ENCODE data around the gene ADRA1B. TPM values are rescaled to one million over a fixed set of nuclear protein-coding genes. Genes with fewer than 3 reads are reported as not detected.

ADRA1B gene
- total RNA-seq, 1 experiment from 2014 or later: 0.29 TPM

DNA sequence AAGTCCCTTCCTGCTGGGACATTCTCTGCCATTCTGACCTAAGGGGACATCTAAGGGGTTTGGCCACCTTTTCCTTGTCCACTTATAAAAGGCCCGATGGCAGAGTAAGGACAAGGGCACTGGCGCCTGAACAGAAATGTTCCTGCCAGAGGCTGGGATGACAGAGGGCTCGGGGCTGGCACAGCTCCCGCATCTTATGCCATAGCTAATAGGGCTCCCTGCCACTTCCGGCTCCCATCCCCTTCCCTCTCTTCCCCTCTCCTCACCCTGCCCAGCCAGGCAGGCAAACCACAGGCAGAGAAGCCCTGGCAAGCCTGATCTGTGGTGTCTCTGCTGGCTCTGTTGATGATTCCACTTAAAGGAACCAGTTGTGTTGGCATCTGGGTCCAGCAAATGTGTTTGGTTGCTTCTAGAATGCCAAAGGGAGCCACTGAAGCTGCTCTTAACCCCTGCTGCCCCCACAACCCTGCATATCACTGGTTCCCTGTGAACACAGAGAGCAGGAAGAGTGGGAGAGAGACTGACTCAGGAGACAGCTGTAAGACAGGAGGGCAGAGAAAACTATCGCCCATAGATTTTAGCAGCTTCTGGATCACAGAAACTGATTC is 18.4 kb upstream of the ADRA1B start:
- H3F3A ChIP-seq (ENCODE audit: low read length, unreplicated experiment): peaks cover 3% of the 10 kb centered on the region
- ChIA-PET CTCF (no interaction called here), POLR2A (ENCODE audit: unreplicated experiment) (no interaction called here)
- ATAC-seq: no peak
- H3K9me2 ChIP-seq (replicated peaks; ENCODE audit: low read length): no peaks in the 10 kb centered on the region
- intact Hi-C loops (cut with micrococcal nuclease): loop anchor here (2.0 kb wide), 1 partner anchor 47 kb away; no protein-coding TSS in a partner anchor
- TF ChIP-seq EZH2phosphoT487 (IDR thresholded peaks at IDR 0.05; ENCODE audit: borderline replicate concordance, low read length) (no peak), EZH2 (IDR thresholded peaks at IDR 0.05; ENCODE audit: low read length, unreplicated experiment) (no peak)
- TF ChIP-seq, protein P1, sequence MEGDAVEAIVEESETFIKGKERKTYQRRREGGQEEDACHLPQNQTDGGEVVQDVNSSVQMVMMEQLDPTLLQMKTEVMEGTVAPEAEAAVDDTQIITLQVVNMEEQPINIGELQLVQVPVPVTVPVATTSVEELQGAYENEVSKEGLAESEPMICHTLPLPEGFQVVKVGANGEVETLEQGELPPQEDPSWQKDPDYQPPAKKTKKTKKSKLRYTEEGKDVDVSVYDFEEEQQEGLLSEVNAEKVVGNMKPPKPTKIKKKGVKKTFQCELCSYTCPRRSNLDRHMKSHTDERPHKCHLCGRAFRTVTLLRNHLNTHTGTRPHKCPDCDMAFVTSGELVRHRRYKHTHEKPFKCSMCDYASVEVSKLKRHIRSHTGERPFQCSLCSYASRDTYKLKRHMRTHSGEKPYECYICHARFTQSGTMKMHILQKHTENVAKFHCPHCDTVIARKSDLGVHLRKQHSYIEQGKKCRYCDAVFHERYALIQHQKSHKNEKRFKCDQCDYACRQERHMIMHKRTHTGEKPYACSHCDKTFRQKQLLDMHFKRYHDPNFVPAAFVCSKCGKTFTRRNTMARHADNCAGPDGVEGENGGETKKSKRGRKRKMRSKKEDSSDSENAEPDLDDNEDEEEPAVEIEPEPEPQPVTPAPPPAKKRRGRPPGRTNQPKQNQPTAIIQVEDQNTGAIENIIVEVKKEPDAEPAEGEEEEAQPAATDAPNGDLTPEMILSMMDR (conservative IDR thresholded peaks at IDR 0.05; ENCODE audit: low read depth, low read length): no peak
- H3K79me2 ChIP-seq (ENCODE audit: low read length): no peaks in the 10 kb centered on the region
- no peak overlapping the region for H2AFZ ChIP-seq (ENCODE audit: low read length)
- no peak for DNase-seq
- H3K4me3 ChIP-seq (ENCODE audit: low read length): no peak overlapping the region
- H3K4me1 ChIP-seq (ENCODE audit: insufficient read depth, low read length): peaks cover 41% of the 10 kb centered on the region
- H3K27ac ChIP-seq (ENCODE audit: low read length): no peak overlapping the region
- no peaks in the 10 kb centered on the region for H3K9me3 ChIP-seq (ENCODE audit: low read length)
- no TSS peak for BruUV-seq (replicated peaks)
- no peaks in the 10 kb centered on the region for H3K27me3 ChIP-seq (ENCODE audit: low read length)
- no peak overlapping the region for H3K4me2 ChIP-seq (ENCODE audit: low read length)
- H3K9ac ChIP-seq (ENCODE audit: low read length): no peak overlapping the region
- H4K20me1 ChIP-seq (ENCODE audit: low read length): no peaks in the 10 kb centered on the region
- no peaks in the 10 kb centered on the region for H3K36me3 ChIP-seq (ENCODE audit: low read depth, low read length)

DNA sequence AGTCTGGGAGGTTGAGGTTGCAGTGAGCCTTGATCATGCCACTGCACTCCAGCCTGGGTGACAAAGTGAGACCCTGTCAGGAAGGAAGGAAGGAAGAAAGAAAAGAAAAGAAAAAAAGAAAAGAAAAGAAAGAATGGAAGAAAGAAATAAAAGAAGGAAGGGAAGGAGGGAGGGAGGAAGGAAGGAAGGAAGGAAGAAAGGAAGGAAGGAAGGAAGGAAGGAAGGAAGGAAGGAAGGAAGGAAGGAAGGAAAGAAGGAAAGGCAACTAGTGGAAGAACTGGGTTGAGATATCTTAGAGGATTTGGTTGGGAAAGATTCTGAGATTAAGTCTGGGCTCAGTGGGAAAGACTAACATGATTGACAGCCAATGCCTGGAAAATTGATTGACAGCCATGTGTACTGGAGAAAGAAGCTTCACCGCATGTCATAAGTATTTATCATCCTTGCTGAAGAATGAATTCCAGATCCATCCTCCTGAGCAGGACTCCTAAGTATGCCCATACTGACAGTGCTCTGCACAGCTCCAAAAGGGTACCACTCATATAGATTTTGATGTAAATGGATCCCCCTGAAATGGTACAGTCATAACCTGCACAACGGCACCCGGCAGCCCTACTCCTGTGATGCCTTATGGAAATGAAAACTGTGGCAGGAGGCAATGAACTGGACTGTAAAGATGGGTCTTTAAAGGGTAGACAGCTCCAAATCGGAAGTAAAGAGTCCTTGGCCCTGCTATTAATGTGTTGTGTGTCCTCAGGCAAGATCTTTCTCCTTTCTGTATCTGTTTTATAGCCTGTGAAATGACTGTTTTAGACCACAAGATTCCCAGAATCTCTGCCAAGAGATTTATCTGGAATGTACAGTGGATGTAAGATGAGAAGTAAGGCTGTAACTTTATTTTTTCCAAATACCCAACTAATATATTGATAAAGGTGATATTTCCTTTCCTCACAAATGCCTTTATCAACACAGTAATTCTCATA is 16.9 kb upstream of the ADRA1B start:
- H3K4me2 ChIP-seq (ENCODE audit: low read length): peak overlapping the region; percentile 8
- H4K20me1 ChIP-seq (ENCODE audit: low read length): no peaks in the 10 kb centered on the region
- no peak overlapping the region for H3K4me3 ChIP-seq (ENCODE audit: low read length)
- H3K27ac ChIP-seq (ENCODE audit: low read length): peak overlapping the region; percentile 29; the same call in 1 of the 2 replicates
- ATAC-seq: peak; percentile 64
- H2AFZ ChIP-seq (ENCODE audit: low read length): no peak overlapping the region
- ChIA-PET CTCF (no interaction called here), POLR2A (ENCODE audit: unreplicated experiment) (no interaction called here)
- DNase-seq: peak; percentile 87
- no peak overlapping the region for H3K9ac ChIP-seq (ENCODE audit: low read length)
- peaks cover 3% of the 10 kb centered on the region for H3F3A ChIP-seq (ENCODE audit: low read length, unreplicated experiment)
- TF ChIP-seq EZH2phosphoT487 (IDR thresholded peaks at IDR 0.05; ENCODE audit: borderline replicate concordance, low read length) (no peak), EZH2 (IDR thresholded peaks at IDR 0.05; ENCODE audit: low read length, unreplicated experiment) (no peak)
- TF ChIP-seq, protein P1 (conservative IDR thresholded peaks at IDR 0.05; ENCODE audit: low read depth, low read length): no peak
- peaks cover 55% of the 10 kb centered on the region for H3K4me1 ChIP-seq (ENCODE audit: insufficient read depth, low read length)
- H3K36me3 ChIP-seq (ENCODE audit: low read depth, low read length): no peaks in the 10 kb centered on the region
- H3K79me2 ChIP-seq (ENCODE audit: low read length): no peaks in the 10 kb centered on the region
- intact Hi-C loops (cut with micrococcal nuclease): loop anchor here (2.0 to 10.0 kb wide), 4 partner anchors 49 to 565 kb away; partner anchors contain the start of gene IL12B
- BruUV-seq (replicated peaks): no TSS peak
- no peaks in the 10 kb centered on the region for H3K9me3 ChIP-seq (ENCODE audit: low read length)
- H3K9me2 ChIP-seq (replicated peaks; ENCODE audit: low read length): no peaks in the 10 kb centered on the region
- H3K27me3 ChIP-seq (ENCODE audit: low read length): no peaks in the 10 kb centered on the region
